Activated CD4-positive, alpha-beta memory T cell treated with anti-CD3 and anti-CD28 coated beads for 36 hours (primary cell): Measurements from ENCODE around the gene MARCHF10. TPM values are rescaled to one million over a fixed set of nuclear protein-coding genes. Genes with fewer than 3 reads are reported as not detected.
"Not testable (repeated sequence)": the region's sequence is repeated elsewhere in the genome, so short reads cannot be mapped to it uniquely, and the experiment has no call there.

ENCODE experiments used
- CTCF ChIA-PET: fragments of 350-600 bp; sonication (Branson Sonifier 250); formaldehyde crosslinking; loops from one replicate; lab custom pipeline; 2021; ENCODE audit warnings: antibody characterized with exemption, inconsistent platforms; lab: Charles Lee
- POLR2A ChIA-PET: fragments of 350-600 bp; sonication (Branson Sonifier 250); formaldehyde crosslinking; loops from one replicate; lab custom pipeline; 2021; ENCODE audit warnings: antibody characterized with exemption; lab: Charles Lee
- DNase-seq: peaks from one replicate; pipeline ENCODE4 v3.0.0-alpha.2; 2020
- H3K27ac Mint-ChIP-seq: one replicate; pipeline ENCODE4 v1.8.0; 2021; ENCODE audit warnings: mixed read lengths
- H3K27me3 Mint-ChIP-seq: one replicate; pipeline ENCODE4 v1.8.0; 2021; ENCODE audit warnings: mixed read lengths
- H3K36me3 Mint-ChIP-seq: one replicate; pipeline ENCODE4 v1.8.0; 2021; ENCODE audit warnings: mixed read lengths
- H3K4me1 Mint-ChIP-seq: one replicate; pipeline ENCODE4 v1.8.0; 2021; ENCODE audit warnings: low read depth, mixed read lengths
- H3K4me3 Mint-ChIP-seq: one replicate; pipeline ENCODE4 v1.8.0; 2021; ENCODE audit warnings: mild to moderate bottlenecking, mixed read lengths
- H3K9me3 Mint-ChIP-seq: one replicate; pipeline ENCODE4 v1.8.0; 2021; ENCODE audit warnings: mixed read lengths
- intact Hi-C: fragments of 100-400 bp; cut with micrococcal nuclease; formaldehyde crosslinking; loops from one replicate; pipeline ENCODE4 v1.15.1; 2023
- total RNA-seq, 2 experiments: library from RNA; stranded (reverse); gene quantifications; one replicate each; pipeline ENCODE4 v1.2.3, GENCODE V29; 2021

The MARCHF10 gene
- total RNA-seq, 2 experiments from 2014 or later = not detected

DNA sequence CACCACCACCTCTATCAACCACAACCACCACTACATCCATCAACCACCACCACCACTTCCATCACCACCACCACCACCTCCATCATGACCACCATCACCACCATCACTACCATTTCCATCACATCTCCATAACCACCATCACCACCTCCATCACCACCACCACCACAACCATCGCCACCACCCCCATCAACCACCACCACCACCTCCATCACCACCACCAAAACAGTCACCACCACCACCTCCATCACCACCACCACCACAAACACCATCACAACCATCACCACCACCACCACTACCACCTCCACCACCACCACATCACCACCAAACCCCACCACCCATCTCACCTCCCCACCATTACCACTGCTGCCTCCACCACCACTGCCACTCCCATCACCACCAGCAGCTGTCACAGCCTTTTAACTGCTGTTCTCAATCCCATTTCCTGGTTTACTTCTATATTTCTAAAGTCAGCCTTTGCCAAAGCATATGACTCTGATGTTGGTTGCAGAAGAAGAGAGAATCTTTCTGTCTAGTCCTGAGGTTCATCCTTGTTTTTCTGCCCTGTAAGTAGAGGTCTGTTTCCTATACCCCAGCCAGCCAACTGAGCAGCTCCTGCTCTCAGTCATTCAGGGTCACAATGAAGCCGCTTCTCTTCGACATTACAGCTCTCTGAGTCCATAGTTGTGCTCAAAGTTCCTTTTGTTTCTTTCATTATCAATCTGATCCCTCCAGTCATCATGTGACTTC lies 14.0 kb downstream of the MARCHF10 start:
- Mint-ChIP-seq H3K27me3 (peaks cover 24% of the 10 kb centered on the region), H3K9me3 (no peaks in the 10 kb centered on the region), H3K4me1 (peaks cover 9% of the 10 kb centered on the region), H3K4me3 (no peak overlapping the region), H3K36me3 (no peaks in the 10 kb centered on the region), H3K27ac (no peak overlapping the region)
- ChIA-PET CTCF (no interaction called here), POLR2A (no interaction called here)
- no peak for DNase-seq
- intact Hi-C loops = no loop called here

DNA sequence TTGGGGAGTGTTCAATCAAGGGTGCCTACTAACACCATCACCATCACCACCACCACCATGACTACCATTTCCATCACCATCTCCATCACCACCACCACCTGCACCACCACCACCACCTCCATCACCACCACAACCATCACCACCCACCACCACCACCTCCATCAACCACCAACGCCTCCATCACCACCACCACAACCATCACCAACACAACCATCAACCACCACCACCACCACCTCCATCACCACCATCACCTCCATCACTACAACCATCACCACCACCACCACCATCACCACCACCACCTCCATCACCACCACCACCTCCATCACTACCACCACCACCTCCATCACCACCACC lies 15.7 kb downstream of the MARCHF10 start:
- H3K9me3 Mint-ChIP-seq = no peaks in the 10 kb centered on the region
- intact Hi-C loops = no loop called here
- no peaks in the 10 kb centered on the region for H3K36me3 Mint-ChIP-seq
- peaks cover 9% of the 10 kb centered on the region for H3K4me1 Mint-ChIP-seq
- DNase-seq = no peak
- CTCF ChIA-PET = no interaction called here
- peaks cover 15% of the 10 kb centered on the region for H3K27me3 Mint-ChIP-seq
- H3K4me3 Mint-ChIP-seq = no peak overlapping the region
- no peak overlapping the region for H3K27ac Mint-ChIP-seq
- POLR2A ChIA-PET = no interaction called here

DNA sequence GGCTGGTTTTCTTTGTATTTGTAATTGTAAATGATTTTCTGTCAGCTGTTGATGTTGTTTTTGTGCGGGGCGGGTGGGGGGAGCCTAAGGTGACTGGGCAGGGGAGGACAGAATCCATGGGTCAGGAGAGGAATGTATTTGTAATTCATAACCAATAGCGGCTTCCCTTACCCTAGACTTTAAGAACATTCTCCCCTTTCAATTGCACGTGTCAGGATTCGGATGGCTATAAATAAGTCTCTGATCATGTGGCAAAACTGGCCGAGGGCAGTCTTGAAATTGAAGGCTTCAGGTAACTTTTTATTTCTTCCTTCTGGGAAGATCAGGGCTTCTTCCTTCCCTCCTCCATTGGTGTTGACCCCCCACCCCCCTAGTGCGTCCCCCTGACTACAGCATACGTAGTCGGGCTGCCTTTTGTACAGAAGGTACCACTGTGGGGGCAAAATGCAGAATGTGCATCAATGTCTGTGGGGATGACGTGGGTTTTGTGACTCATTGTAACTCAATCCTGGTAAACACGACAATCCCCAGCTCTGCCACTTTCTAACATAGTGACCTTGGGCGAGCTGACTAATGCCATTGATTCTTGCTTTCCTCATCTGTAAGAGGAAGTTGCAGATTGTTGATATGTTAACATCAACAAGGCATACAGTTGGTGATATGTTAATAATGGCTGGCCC lies 16.2 kb downstream of the MARCHF10 start:
- no peaks in the 10 kb centered on the region for H3K9me3 Mint-ChIP-seq
- no peak overlapping the region for H3K27ac Mint-ChIP-seq
- ChIA-PET POLR2A (no interaction called here), CTCF (no interaction called here)
- H3K27me3 Mint-ChIP-seq = peaks cover 15% of the 10 kb centered on the region
- peaks cover 9% of the 10 kb centered on the region for H3K4me1 Mint-ChIP-seq
- intact Hi-C loops = no loop called here
- H3K36me3 Mint-ChIP-seq = no peaks in the 10 kb centered on the region
- no peak overlapping the region for H3K4me3 Mint-ChIP-seq
- no peak for DNase-seq

DNA sequence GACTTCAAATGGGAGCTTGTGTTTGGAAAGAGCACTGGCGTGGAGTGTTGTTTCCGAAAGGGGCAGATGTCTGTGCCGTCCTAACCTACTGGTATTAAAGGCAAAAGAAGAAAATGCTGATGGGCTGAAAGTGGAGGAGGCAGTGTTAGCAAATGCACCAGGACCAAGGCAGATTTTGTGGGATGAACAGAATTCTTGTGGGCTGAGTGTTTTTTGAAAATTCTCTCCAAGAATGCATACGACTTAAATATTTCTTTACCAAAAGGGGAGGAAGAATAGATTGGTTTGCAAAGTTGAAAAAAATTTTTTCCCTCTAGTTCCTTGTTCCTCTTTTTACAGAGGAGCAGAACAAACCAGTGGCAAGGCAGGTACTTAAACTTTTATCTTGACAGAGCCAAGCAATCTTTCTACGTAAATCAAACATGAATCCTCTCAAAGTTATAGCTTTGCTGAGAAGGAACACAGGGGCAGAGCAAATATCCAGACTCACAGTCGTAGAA lies 16.8 kb downstream of the MARCHF10 start:
- Mint-ChIP-seq H3K9me3 (no peaks in the 10 kb centered on the region), H3K27ac (no peak overlapping the region), H3K36me3 (no peaks in the 10 kb centered on the region), H3K27me3 (peaks cover 13% of the 10 kb centered on the region), H3K4me1 (peaks cover 9% of the 10 kb centered on the region), H3K4me3 (no peak overlapping the region)
- intact Hi-C loops = no loop called here
- DNase-seq = no peak
- POLR2A ChIA-PET = no interaction called here
- CTCF ChIA-PET = no interaction called here

DNA sequence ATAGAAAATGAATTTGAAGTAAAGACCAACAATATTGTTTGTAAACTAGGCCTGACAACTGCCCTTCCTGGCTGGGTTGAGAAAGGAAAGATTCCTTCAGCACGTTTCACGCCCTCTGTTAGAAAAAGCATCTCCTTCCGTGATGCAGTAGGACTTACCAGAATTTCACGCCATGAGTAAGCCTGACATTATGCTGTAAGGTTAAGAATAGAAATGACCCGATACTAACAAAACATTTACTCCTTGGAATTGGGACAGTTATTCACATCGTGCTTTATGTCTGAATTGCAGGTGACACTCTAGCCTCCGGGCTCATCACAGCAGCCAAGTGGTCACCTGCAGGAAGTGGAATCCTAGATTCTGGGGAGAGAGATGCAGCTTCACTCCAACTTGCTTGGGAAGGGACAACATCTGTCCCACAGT lies 17.5 kb downstream of the MARCHF10 start:
- ChIA-PET POLR2A (no interaction called here), CTCF (no interaction called here)
- Mint-ChIP-seq H3K4me3 (no peak overlapping the region), H3K27ac (no peak overlapping the region), H3K4me1 (peaks cover 9% of the 10 kb centered on the region), H3K36me3 (no peaks in the 10 kb centered on the region), H3K9me3 (no peaks in the 10 kb centered on the region), H3K27me3 (peaks cover 11% of the 10 kb centered on the region)
- DNase-seq = no peak
- intact Hi-C loops = no loop called here

DNA sequence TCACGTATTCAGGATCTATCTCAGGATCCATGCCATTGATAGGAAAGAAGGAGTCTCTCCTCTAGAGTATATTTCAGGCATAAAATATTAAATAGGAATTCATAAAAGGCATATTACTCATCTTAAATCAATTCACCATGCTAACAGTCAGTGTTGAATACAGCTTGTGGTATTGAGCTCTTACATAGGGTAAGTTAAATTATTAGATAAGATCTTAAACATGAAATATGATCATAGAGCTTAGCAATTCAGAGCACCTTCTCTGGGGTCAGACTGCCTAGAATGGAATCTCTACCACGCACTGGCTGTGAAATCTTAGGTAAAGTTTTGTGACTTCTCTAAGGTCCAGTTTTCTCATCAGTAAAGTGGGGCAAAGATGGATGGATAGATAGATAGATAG lies 20.7 kb downstream of the MARCHF10 start:
- H3K4me3 Mint-ChIP-seq = no peak overlapping the region
- H3K9me3 Mint-ChIP-seq = peaks cover 7% of the 10 kb centered on the region
- H3K27ac Mint-ChIP-seq = no peak overlapping the region
- H3K36me3 Mint-ChIP-seq = peaks cover 5% of the 10 kb centered on the region
- ChIA-PET CTCF (no interaction called here), POLR2A (no interaction called here)
- intact Hi-C loops = no loop called here
- peaks cover 11% of the 10 kb centered on the region for H3K27me3 Mint-ChIP-seq
- H3K4me1 Mint-ChIP-seq = no peaks in the 10 kb centered on the region
- no peak for DNase-seq

DNA sequence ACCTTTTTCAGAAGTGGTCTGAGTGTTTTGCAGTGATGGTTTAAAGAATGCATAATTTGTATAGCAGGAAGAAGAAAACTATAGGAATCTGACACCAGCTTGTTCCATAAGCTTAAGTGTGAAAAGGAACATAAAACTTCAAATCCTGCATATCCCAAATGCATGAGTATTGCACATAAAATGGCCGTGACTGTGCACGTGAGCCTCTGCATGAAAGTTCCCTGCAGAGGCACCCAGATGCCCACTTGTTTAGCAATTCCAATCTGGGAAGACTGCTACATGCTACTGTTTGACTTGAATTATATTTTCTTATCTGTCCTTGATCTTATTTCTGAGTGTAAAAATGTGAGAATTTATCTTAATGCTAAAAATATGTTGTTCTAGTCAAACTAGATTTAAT lies 21.5 kb downstream of the MARCHF10 start:
- POLR2A ChIA-PET = no interaction called here
- peaks cover 7% of the 10 kb centered on the region for H3K9me3 Mint-ChIP-seq
- H3K27ac Mint-ChIP-seq = no peak overlapping the region
- H3K4me1 Mint-ChIP-seq = no peaks in the 10 kb centered on the region
- peaks cover 11% of the 10 kb centered on the region for H3K27me3 Mint-ChIP-seq
- DNase-seq = no peak
- CTCF ChIA-PET = no interaction called here
- H3K4me3 Mint-ChIP-seq = no peak overlapping the region
- H3K36me3 Mint-ChIP-seq = peaks cover 5% of the 10 kb centered on the region
- intact Hi-C loops = no loop called here

DNA sequence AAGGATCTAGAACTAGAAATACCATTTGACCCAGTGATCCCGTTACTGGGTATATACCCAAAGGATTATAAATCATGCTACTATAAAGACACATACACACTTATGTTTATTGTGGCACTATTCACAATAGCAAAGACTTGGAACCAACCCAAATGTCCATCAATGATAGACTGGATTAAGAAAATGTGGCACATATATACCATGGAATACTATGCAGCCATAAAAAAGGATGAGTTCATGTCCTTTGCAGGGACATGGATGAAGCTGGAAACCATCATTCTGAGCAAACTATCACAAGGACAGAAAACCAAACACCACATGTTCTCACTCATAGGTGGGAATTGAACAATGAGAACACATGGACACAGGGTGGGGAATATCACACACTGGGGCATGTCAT lies 22.1 kb downstream of the MARCHF10 start:
- CTCF ChIA-PET, POLR2A ChIA-PET, H3K27ac Mint-ChIP-seq, H3K9me3 Mint-ChIP-seq, DNase-seq, H3K36me3 Mint-ChIP-seq, intact Hi-C loops, H3K4me1 Mint-ChIP-seq, H3K4me3 Mint-ChIP-seq: not testable (repeated sequence)
- H3K27me3 Mint-ChIP-seq = peaks cover 11% of the 10 kb centered on the region

DNA sequence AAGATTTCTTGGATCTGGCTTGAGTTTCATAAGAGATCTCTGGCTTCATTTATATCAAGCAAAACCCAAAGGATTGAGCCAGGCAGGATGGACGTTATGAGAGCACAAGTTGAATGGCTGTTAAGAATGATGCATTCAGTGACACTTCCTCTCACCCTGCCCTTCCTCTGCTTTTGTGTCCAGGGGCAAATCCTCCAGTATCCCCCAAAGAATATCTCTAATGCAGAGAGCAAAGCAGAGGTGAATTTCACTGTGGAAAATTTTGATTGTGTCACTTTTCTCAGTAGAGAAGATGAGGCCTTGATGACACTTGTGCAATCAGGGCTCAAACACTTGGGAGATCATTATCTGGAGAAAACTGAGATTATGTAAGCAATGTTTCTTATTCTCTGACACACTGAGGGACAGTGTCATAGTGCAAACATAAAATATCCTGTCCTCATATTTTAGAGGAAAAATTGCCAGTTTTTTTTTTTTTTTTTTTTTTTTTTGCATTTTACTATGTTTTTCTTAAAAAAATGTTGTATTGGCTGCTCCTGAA lies 25.3 kb downstream of the MARCHF10 start:
- DNase-seq = no peak
- Mint-ChIP-seq H3K36me3 (peaks cover 5% of the 10 kb centered on the region), H3K4me3 (no peak overlapping the region), H3K27ac (no peak overlapping the region), H3K27me3 (peaks cover 9% of the 10 kb centered on the region), H3K9me3 (peaks cover 7% of the 10 kb centered on the region), H3K4me1 (no peaks in the 10 kb centered on the region)
- intact Hi-C loops = no loop called here
- ChIA-PET POLR2A (no interaction called here), CTCF (no interaction called here)

DNA sequence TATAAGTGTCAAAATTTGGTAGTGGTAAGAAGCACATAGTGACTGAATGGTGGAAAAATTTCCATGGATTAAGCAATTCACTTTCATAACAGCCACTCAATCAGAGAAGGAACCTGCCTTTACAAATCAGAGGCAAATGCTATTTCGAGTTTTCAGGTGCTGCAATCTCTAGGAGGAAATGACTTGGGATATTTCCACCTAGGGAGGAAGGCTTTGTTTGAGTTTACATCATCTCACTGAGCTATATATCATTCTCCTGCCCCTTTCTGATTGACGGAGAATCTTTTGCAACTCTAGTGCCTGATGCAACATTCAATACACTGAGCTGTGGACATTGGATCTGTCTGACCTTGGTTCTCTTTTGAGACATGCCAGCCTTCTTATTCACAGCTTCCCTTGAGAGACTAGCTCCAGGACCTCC lies 26.3 kb downstream of the MARCHF10 start:
- H3K4me3 Mint-ChIP-seq = no peak overlapping the region
- DNase-seq = no peak
- intact Hi-C loops = no loop called here
- peaks cover 10% of the 10 kb centered on the region for H3K27me3 Mint-ChIP-seq
- no peaks in the 10 kb centered on the region for H3K4me1 Mint-ChIP-seq
- ChIA-PET POLR2A (no interaction called here), CTCF (no interaction called here)
- peaks cover 5% of the 10 kb centered on the region for H3K36me3 Mint-ChIP-seq
- no peak overlapping the region for H3K27ac Mint-ChIP-seq
- H3K9me3 Mint-ChIP-seq = peaks cover 7% of the 10 kb centered on the region

DNA sequence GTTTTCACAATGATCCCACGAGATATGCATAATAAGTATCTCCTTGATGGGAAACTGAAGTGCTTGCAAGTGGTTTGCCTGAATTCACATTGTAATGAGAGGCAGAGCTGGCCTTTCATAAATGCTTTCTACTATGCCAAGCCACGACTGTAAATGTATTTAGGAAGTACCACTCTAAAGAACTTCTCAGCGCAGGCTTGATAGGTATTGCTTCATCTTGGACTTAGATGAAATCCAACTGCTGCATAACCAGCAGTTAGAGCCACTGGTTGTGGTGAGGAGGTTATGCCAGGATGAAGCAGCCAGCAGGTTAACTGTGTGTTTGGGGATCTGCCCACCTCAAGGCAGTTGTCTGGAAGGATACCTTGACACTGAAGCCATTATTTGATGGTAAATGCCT lies 26.8 kb downstream of the MARCHF10 start:
- Mint-ChIP-seq H3K27ac (no peak overlapping the region), H3K4me1 (no peaks in the 10 kb centered on the region), H3K4me3 (no peak overlapping the region), H3K36me3 (peaks cover 5% of the 10 kb centered on the region), H3K27me3 (peaks cover 10% of the 10 kb centered on the region), H3K9me3 (peaks cover 7% of the 10 kb centered on the region)
- intact Hi-C loops = no loop called here
- ChIA-PET CTCF (no interaction called here), POLR2A (no interaction called here)
- DNase-seq = no peak

DNA sequence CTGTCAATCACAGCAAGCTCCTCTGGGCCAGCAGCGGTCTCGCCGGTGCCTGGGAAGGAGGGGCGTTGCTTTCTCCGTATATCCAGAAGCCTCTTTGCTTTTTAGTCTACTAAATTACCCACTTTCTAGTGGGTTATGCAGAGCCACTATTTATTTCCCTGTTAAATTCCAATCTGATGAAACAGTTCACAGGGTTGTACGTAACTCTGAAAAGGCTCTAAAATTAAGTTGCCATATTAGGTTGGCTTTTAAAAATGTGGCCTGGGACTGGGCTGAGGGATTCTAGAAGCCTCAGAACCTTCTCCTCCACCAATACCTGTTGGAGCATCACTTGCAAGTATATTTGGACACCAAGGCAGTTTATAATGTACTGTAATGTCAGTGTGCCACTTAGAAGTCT lies 27.2 kb downstream of the MARCHF10 start:
- ChIA-PET CTCF (no interaction called here), POLR2A (no interaction called here)
- no peak for DNase-seq
- H3K4me1 Mint-ChIP-seq = no peaks in the 10 kb centered on the region
- no peak overlapping the region for H3K4me3 Mint-ChIP-seq
- intact Hi-C loops = no loop called here
- no peak overlapping the region for H3K27ac Mint-ChIP-seq
- peaks cover 5% of the 10 kb centered on the region for H3K36me3 Mint-ChIP-seq
- H3K9me3 Mint-ChIP-seq = peaks cover 7% of the 10 kb centered on the region
- peaks cover 10% of the 10 kb centered on the region for H3K27me3 Mint-ChIP-seq
